H1 (cell line): ENCODE data around the gene NR1I3. TPM values are rescaled to one million over a fixed set of nuclear protein-coding genes. Genes with fewer than 3 reads are reported as not detected.

Experiments
- CTCF ChIA-PET: fragments of 300-600 bp; sonication (Branson Sonifier 250); formaldehyde crosslinking; loops from one replicate; lab custom pipeline; 2021; ENCODE audit not compliant: partially characterized antibody; lab: Charles Lee
- POLR2A ChIA-PET: fragments of 300-600 bp; sonication (Branson Sonifier 250); formaldehyde crosslinking; loops from one replicate; lab custom pipeline; 2021; ENCODE audit warnings: inconsistent platforms; ENCODE audit not compliant: partially characterized antibody; lab: Charles Lee
- DNase-seq, 2 experiments: peaks; one replicate each; pipeline versions ENCODE4 v3.0.0 to v3.0.0-alpha.2; 2010 to 2022; ENCODE audit warnings: low spot score in 2 of 2, low read depth in 1 of 2, mixed read lengths in 1 of 2
- FAIRE-seq: peaks from 2 replicates; lab custom pipeline; 2011; peaks lifted over from hg19 to GRCh38; lab: Jason Lieb, UNC
- H2AFZ ChIP-seq: 2 replicates; pipeline ENCODE4 v1.8.1; 2012; ENCODE audit warnings: low read length, inconsistent platforms
- H2AK5ac ChIP-seq: 2 replicates; pipeline ENCODE4 v1.6.1; 2013; ENCODE audit warnings: low read depth, low read length
- H2BK120ac ChIP-seq: replicated peaks from 2 replicates; pipeline ENCODE3; 2013; ENCODE audit warnings: low read depth, low read length, inconsistent platforms
- H2BK12ac ChIP-seq: 2 replicates; pipeline ENCODE4 v1.6.1; 2013; ENCODE audit warnings: low read depth, low read length
- H2BK15ac ChIP-seq: 2 replicates; pipeline ENCODE4 v1.6.1; 2013; ENCODE audit warnings: low read length
- H2BK20ac ChIP-seq: 2 replicates; pipeline ENCODE4 v1.6.1; 2013; ENCODE audit warnings: low read length
- H2BK5ac ChIP-seq: 2 replicates; pipeline ENCODE4 v1.6.1; 2013; ENCODE audit warnings: low read depth, low read length
- H3K14ac ChIP-seq: 2 replicates; pipeline ENCODE4 v1.6.1; 2013; ENCODE audit warnings: inconsistent platforms; ENCODE audit not compliant: insufficient read length
- H3K18ac ChIP-seq: 2 replicates; pipeline ENCODE4 v1.6.1; 2013; ENCODE audit warnings: low read length; ENCODE audit errors: extremely low read depth
- H3K23ac ChIP-seq: 2 replicates; pipeline ENCODE4 v1.6.1; 2013; ENCODE audit warnings: inconsistent platforms; ENCODE audit not compliant: insufficient read length
- H3K23me2 ChIP-seq: 2 replicates; pipeline ENCODE4 v1.6.1; 2013; ENCODE audit warnings: low read depth, low read length
- H3K27ac ChIP-seq: 2 replicates; pipeline ENCODE4 v1.6.1; 2011; ENCODE audit warnings: low read depth, low read length, inconsistent platforms
- H3K27me3 ChIP-seq, 4 experiments: replicated peaks in 1 of 4; 1 replicate in 1 of 4; 2 replicates in 3 of 4; pipeline versions ENCODE4 v1.6.1 to v1.8.1; 2011 to 2013; ENCODE audit warnings: low read length in 3 of 4, mild to moderate bottlenecking in 3 of 4, inconsistent platforms in 2 of 4, mixed read lengths in 2 of 4, moderate library complexity in 1 of 4; ENCODE audit not compliant: control insufficient read depth in 3 of 4, insufficient read depth in 3 of 4; ENCODE audit errors: extremely low read depth in 1 of 4
- H3K36me3 ChIP-seq, 4 experiments: 2 replicates each; pipeline versions ENCODE4 v1.6.1 to v1.8.1; 2011 to 2013; ENCODE audit warnings: mild to moderate bottlenecking in 4 of 4, low read length in 3 of 4, moderate library complexity in 2 of 4, control low read depth in 1 of 4, inconsistent platforms in 1 of 4; ENCODE audit not compliant: insufficient read depth in 4 of 4, control insufficient read depth in 2 of 4
- H3K4ac ChIP-seq: replicated peaks from 2 replicates; pipeline ENCODE3; 2013; ENCODE audit warnings: low read length, low read depth, mixed read lengths, inconsistent platforms; ENCODE audit not compliant: insufficient read length
- H3K4me1 ChIP-seq, 4 experiments: replicated peaks in 1 of 4; 1 replicate in 1 of 4; 2 replicates in 3 of 4; pipeline versions ENCODE4 v1.6.1 to v1.8.1; 2011 to 2013; ENCODE audit warnings: low read length in 3 of 4, inconsistent platforms in 2 of 4, mixed read lengths in 1 of 4; ENCODE audit not compliant: insufficient read depth in 4 of 4, control insufficient read depth in 3 of 4
- H3K4me2 ChIP-seq, 2 experiments: 2 replicates each; pipeline versions ENCODE4 v1.6.1 to v1.8.1; 2011 to 2013; ENCODE audit warnings: low read depth in 2 of 2, low read length in 2 of 2, control low read depth in 1 of 2, inconsistent platforms in 1 of 2, mild to moderate bottlenecking in 1 of 2; ENCODE audit not compliant: insufficient read depth in 1 of 2
- H3K4me3 ChIP-seq, 4 experiments: fragments of 200-600, 300-600 bp in 1 of 4; sonication (generic), shearing (Covaris generic), sonication (Bioruptor Twin) in 1 of 4; 2 replicates each; pipeline versions ENCODE4 v1.5.1 to v1.8.1; 2011 to 2016; ENCODE audit warnings: low read length in 4 of 4, low read depth in 3 of 4, control low read depth in 2 of 4, inconsistent platforms in 2 of 4, mild to moderate bottlenecking in 2 of 4, mixed read lengths in 1 of 4, moderate library complexity in 1 of 4; ENCODE audit not compliant: insufficient read depth in 2 of 4; ENCODE audit errors: extremely low read depth in 1 of 4
- H3K56ac ChIP-seq: replicated peaks from 2 replicates; pipeline ENCODE3; 2013; ENCODE audit warnings: low read depth, mild to moderate bottlenecking, mixed read lengths, low read length, inconsistent platforms; ENCODE audit not compliant: insufficient read length
- H3K79me1 ChIP-seq: 2 replicates; pipeline ENCODE4 v1.6.1; 2013; ENCODE audit warnings: low read depth, low read length, control low read depth
- H3K79me2 ChIP-seq, 2 experiments: 2 replicates each; pipeline versions ENCODE4 v1.6.1 to v1.8.1; 2012 to 2013; ENCODE audit warnings: low read length in 2 of 2, mild to moderate bottlenecking in 2 of 2, inconsistent platforms in 1 of 2; ENCODE audit not compliant: insufficient read depth in 2 of 2, control insufficient read depth in 1 of 2
- H3K9ac ChIP-seq, 4 experiments: replicated peaks in 1 of 4; 1 replicate in 1 of 4; 2 replicates in 3 of 4; pipeline versions ENCODE4 v1.6.1 to v1.8.1; 2011 to 2013; ENCODE audit warnings: low read depth in 3 of 4, low read length in 3 of 4, control low read depth in 2 of 4, mild to moderate bottlenecking in 2 of 4, moderate library complexity in 2 of 4, inconsistent platforms in 1 of 4; ENCODE audit errors: extremely low read depth in 1 of 4
- H3K9me3 ChIP-seq, 2 experiments: 2 replicates each; pipeline versions ENCODE4 v1.6.1 to v1.8.1; 2012 to 2013; ENCODE audit warnings: mild to moderate bottlenecking in 2 of 2, moderate library complexity in 2 of 2, control low read depth in 1 of 2, inconsistent platforms in 1 of 2, low read depth in 1 of 2, low read length in 1 of 2, mixed read lengths in 1 of 2; ENCODE audit not compliant: insufficient read depth in 2 of 2
- H4K20me1 ChIP-seq, 2 experiments: replicated peaks in 1 of 2; 2 replicates each; pipeline versions ENCODE3 to v1.8.1; 2011 to 2013; ENCODE audit warnings: inconsistent platforms in 2 of 2, low read length in 2 of 2, mild to moderate bottlenecking in 1 of 2; ENCODE audit not compliant: insufficient read depth in 2 of 2, control insufficient read depth in 1 of 2
- H4K5ac ChIP-seq: 2 replicates; pipeline ENCODE4 v1.6.1; 2013; ENCODE audit warnings: low read length, low read depth, mixed read lengths, inconsistent platforms; ENCODE audit not compliant: insufficient read length
- H4K8ac ChIP-seq: 2 replicates; pipeline ENCODE4 v1.8.0; 2013; ENCODE audit warnings: mild to moderate bottlenecking, moderate library complexity, low read length, inconsistent platforms; ENCODE audit not compliant: insufficient read depth; ENCODE audit errors: extremely low read depth
- H4K91ac ChIP-seq: replicated peaks from 2 replicates; pipeline ENCODE3; 2013; ENCODE audit warnings: low read length, mixed read lengths, inconsistent platforms; ENCODE audit not compliant: insufficient read length
- CREB1 ChIP-seq: IDR thresholded peaks from 2 replicates; pipeline ENCODE4 v1.6.1; 2012; ENCODE audit warnings: inconsistent platforms
- EP300 ChIP-seq, 2 experiments: IDR thresholded peaks; 1 replicate in 1 of 2; 2 replicates in 1 of 2; pipeline ENCODE4 v1.6.1; 2011 to 2012; ENCODE audit warnings: low read depth in 2 of 2, low read length in 2 of 2, mild to moderate bottlenecking in 2 of 2, borderline replicate concordance in 1 of 2, inconsistent platforms in 1 of 2, moderate library complexity in 1 of 2
- KDM5A ChIP-seq: fragments of 200-600 bp; IDR thresholded peaks from 2 replicates; pipeline ENCODE4 v1.7.1; 2012; ENCODE audit warnings: mild to moderate bottlenecking, low read length, inconsistent platforms, mixed read lengths
- RFX5 ChIP-seq: IDR thresholded peaks from 2 replicates; pipeline ENCODE4 v1.6.1; 2011; ENCODE audit warnings: low read depth, low read length, improper control_type of control experiment, borderline replicate concordance
- RXRA ChIP-seq: IDR thresholded peaks from 2 replicates; pipeline ENCODE4 v1.6.1; 2011; ENCODE audit warnings: low read depth, mild to moderate bottlenecking, low read length, moderate library complexity; ENCODE audit not compliant: insufficient read depth
- SIX5 ChIP-seq: IDR thresholded peaks from 2 replicates; pipeline ENCODE4 v1.6.1; 2011; ENCODE audit warnings: mild to moderate bottlenecking, low read depth, low read length
- WGBS, 2 experiments: shearing (Covaris generic) in 1 of 2; methylation state at CpG; one replicate each; pipeline versions ENCODE4 v1.1.6 to v1.1.7; 2013 to 2015; ENCODE audit warnings: low lambda C conversion rate in 2 of 2, mixed read lengths in 2 of 2, inconsistent platforms in 1 of 2, low coverage in 1 of 2, missing lambda C conversion rate in 1 of 2; ENCODE audit not compliant: insufficient replicate concordance in 2 of 2, insufficient coverage in 1 of 2, insufficient read length in 1 of 2; ENCODE audit errors: extremely low coverage in 1 of 2, missing lambda C conversion rate in 1 of 2; 5-methylcytosine and 5-hydroxymethylcytosine counted together
- polyA plus RNA-seq, 7 experiments: library from polyadenylated mRNA; depleted of rRNA in 3 of 7; stranded (reverse) in 5 of 7; unstranded in 2 of 7; fragments of >200 nt in 5 of 7; fragments of 200-250 nt in 2 of 7; gene quantifications; 1 replicate in 5 of 7; 2 replicates in 1 of 7; 4 replicates in 1 of 7; pipeline versions ENCODE4 v1.2.1 to v1.2.3, GENCODE V29; 2011 to 2013; ENCODE audit warnings: missing spikeins in 2 of 7, mixed read lengths in 2 of 7
- total RNA-seq: library from RNA; stranded (reverse); fragmentation: NEBNext Ultra II Directional; extraction: Animal tissue kit (Norgen Biotek cat#: 25700); gene quantifications from 2 replicates; pipeline ENCODE4 v1.2.1, GENCODE V29; 2021

The NR1I3 gene
- total and polyA plus RNA-seq, 2 of the 8 experiments (the other 6 are each of a cell fraction or from before 2014, with no cell fraction given), result not detected

DNA sequence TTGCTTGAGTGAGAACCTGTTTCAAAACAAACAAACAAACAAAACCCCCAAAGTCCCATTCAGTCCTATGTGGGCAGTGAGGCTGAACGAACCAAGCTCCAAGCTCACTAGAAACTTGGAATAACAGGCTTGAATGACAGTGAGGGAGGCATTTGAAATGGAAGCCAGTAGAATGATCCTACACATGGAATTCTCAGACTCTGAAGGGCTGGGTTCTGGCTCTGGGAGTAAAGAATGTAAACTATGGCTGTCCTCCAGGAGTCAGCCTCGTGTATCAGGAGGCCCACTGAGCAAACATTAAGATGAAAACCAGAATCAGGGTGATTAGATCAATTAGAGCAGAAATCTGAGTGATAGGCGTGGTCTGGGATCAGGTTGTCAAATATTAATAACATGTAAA is 35.4 kb upstream of the NR1I3 start:
- no peak overlapping the region for H4K91ac ChIP-seq
- H3K4me2 ChIP-seq, result no peak overlapping the region
- H3K4me1 ChIP-seq, result no peaks in the 10 kb centered on the region
- H2BK120ac ChIP-seq, result no peak overlapping the region
- H3K79me1 ChIP-seq, result no peaks in the 10 kb centered on the region
- no peak overlapping the region for H3K14ac ChIP-seq
- H2BK20ac ChIP-seq, result no peak overlapping the region
- H4K8ac ChIP-seq, result no peak overlapping the region
- no peak overlapping the region for H2BK5ac ChIP-seq
- H3K18ac ChIP-seq, result no peak overlapping the region
- no peak overlapping the region for H2AFZ ChIP-seq
- no peaks in the 10 kb centered on the region for H3K36me3 ChIP-seq
- TF ChIP-seq KDM5A (no peak), RFX5 (no peak), SIX5 (no peak), CREB1 (no peak), RXRA (no peak), EP300 (IDR thresholded peaks at IDR 0.05; ENCODE audit: borderline replicate concordance in 1 of 2, low read depth in 2 of 2, low read length in 2 of 2) (no peak)
- H2BK12ac ChIP-seq, result no peak overlapping the region
- H4K20me1 ChIP-seq, result no peaks in the 10 kb centered on the region
- H3K27ac ChIP-seq, result no peak overlapping the region
- no peaks in the 10 kb centered on the region for H3K23me2 ChIP-seq
- H3K27me3 ChIP-seq, result no peaks in the 10 kb centered on the region
- ChIA-PET POLR2A (interaction anchor here (0.9 to 1.4 kb wide), 4 partner anchors 9 to 16 kb away, joined by 3 to 4 read pairs (median 3); no protein-coding TSS in a partner anchor), CTCF (interaction anchor here (1.0 to 2.7 kb wide), 10 partner anchors 9 to 82 kb away, joined by 3 to 16 read pairs (median 4); no protein-coding TSS in a partner anchor)
- no peak overlapping the region for H3K4ac ChIP-seq
- no peaks in the 10 kb centered on the region for H3K79me2 ChIP-seq
- H3K9me3 ChIP-seq, result no peaks in the 10 kb centered on the region
- H3K56ac ChIP-seq, result no peak overlapping the region
- H2BK15ac ChIP-seq, result no peak overlapping the region
- H3K23ac ChIP-seq, result no peak overlapping the region
- no peak overlapping the region for H4K5ac ChIP-seq
- no peak overlapping the region for H3K9ac ChIP-seq
- no peak overlapping the region for H3K4me3 ChIP-seq
- FAIRE-seq, result no peak
- no peak for DNase-seq
- no peak overlapping the region for H2AK5ac ChIP-seq
- 78% methylated on average over 3 of the region's 3 CpGs; no CpG with 5 or more reads in 1 of the 2 experiments for WGBS, 2 experiments
